HAP-1 (cell line): ENCODE measurements around the gene SSBP2.
"Not testable (repeated sequence)": the region's sequence is repeated elsewhere in the genome, so short reads cannot be mapped to it uniquely, and the experiment has no call there.

Source experiments
- DNase-seq, 2 experiments: peaks; one replicate each; pipeline ENCODE4 v3.0.0-alpha.2; 2016 to 2020; ENCODE audit warnings: low spot score in 2 of 2
- H3K27me3 ChIP-seq: fragments of 250-450 bp; sonication (Bioruptor Pico); 2 replicates; pipeline ENCODE4 v1.5.1; 2020; ENCODE audit warnings: low read depth, mild to moderate bottlenecking, moderate library complexity
- H3K36me3 ChIP-seq: fragments of 250-450 bp; sonication (Bioruptor Pico); replicated peaks from 2 replicates; pipeline ENCODE4 v1.5.1; 2020; ENCODE audit warnings: mild to moderate bottlenecking
- H3K4me1 ChIP-seq: fragments of 250-450 bp; sonication (Bioruptor Pico); 2 replicates; pipeline ENCODE4 v1.5.1; 2020; ENCODE audit warnings: mild to moderate bottlenecking
- H3K4me3 ChIP-seq: fragments of 250-450 bp; sonication (Bioruptor Pico); 2 replicates; pipeline ENCODE4 v1.5.1; 2020; ENCODE audit warnings: mild to moderate bottlenecking, moderate library complexity
- H3K9me3 ChIP-seq: fragments of 250-450 bp; sonication (Bioruptor Pico); 2 replicates; pipeline ENCODE4 v1.5.1; 2020; ENCODE audit warnings: mild to moderate bottlenecking, moderate library complexity
- in situ Hi-C: fragments of 300-500 bp; cut with MboI; formaldehyde crosslinking; loops from 3 replicates; pipeline ENCODE4 v1.14.3; 2020; ENCODE audit warnings: low sequenced_read_pairs, inconsistent platforms, mixed read lengths

The SSBP2 gene

DNA sequence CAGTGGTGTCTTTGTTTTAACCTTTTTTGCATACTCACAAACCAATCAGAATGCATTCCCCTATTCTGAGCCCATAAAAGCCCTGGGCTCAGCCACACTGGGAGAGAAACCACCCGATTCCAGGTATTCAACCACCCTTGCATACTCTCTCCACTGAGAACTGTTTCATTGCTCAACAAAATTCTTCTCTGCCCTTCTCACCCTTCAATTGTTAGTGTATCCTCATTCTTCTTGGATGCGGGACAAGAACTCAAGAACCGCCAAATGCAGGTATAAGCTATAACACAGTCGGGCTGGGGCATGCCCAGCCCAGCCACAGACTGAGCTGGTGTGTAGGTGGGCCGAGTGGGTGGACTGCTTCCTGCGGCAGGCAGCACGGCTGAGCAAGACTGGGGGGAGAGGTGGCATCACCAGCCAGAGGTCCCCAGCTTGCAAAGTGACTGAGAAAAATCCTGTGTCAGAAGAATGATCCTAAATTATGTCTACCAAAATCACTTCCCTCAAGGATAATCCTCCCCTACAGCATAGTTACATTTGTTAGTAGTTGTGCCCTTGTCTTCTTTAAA, 141.0 kb downstream of the SSBP2 start:
- no peaks in the 10 kb centered on the region for H3K9me3 ChIP-seq
- H3K27me3 ChIP-seq, result no peaks in the 10 kb centered on the region
- in situ Hi-C loops, result no loop called here
- no peak for DNase-seq
- no peak overlapping the region for H3K4me3 ChIP-seq
- H3K4me1 ChIP-seq, result no peaks in the 10 kb centered on the region; the same call in 1 of the 2 replicates
- H3K36me3 ChIP-seq, result no peaks in the 10 kb centered on the region

DNA sequence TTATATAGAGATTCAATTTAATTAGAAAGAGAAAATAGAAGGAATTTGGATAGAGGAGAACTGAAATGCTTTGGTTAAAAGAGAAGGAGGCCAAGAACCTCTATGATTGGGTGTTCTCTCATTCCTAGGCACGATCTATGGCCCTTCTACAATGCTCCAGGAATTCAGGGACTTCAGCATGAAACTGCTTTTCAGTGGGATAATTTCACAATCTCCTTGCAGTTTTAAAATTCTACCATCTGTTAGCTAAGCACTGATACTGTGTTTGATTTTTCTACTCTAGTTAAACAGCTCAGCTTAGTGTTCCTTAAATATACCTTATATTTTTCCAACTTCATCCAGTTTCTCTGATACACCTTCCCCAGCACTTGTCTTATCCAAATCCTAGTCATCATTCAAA, 141.9 kb downstream of the SSBP2 start:
- Histone ChIP-seq H3K36me3 (no peaks in the 10 kb centered on the region), H3K4me1 (peaks cover 2% of the 10 kb centered on the region; the same call in 1 of the 2 replicates), H3K4me3 (no peak overlapping the region), H3K9me3 (no peaks in the 10 kb centered on the region), H3K27me3 (no peaks in the 10 kb centered on the region)
- in situ Hi-C loops, result no loop called here
- no peak for DNase-seq

DNA sequence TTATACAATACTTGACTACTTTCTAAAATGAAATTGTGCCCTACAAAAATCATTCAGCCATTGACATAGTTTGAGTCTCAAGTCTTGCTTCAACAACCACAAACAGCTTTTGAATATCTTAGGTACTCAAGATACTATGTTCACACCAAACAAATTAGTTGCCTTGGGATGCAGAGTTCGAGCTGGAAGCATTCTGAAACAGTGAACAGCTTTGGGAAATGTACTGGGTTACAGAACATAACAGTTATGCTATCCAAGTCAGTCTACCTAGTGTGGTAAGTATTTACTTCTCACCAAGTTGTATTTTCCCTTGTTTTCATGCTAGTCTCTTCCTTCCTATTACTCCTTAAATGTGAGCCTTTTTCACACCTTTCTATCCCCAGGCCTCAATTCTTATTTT, 143.2 kb downstream of the SSBP2 start:
- Histone ChIP-seq H3K4me1 (peaks cover 2% of the 10 kb centered on the region; the same call in 1 of the 2 replicates), H3K4me3 (no peak overlapping the region), H3K9me3 (no peaks in the 10 kb centered on the region), H3K36me3 (no peaks in the 10 kb centered on the region), H3K27me3 (no peaks in the 10 kb centered on the region)
- no peak for DNase-seq
- in situ Hi-C loops, result no loop called here

DNA sequence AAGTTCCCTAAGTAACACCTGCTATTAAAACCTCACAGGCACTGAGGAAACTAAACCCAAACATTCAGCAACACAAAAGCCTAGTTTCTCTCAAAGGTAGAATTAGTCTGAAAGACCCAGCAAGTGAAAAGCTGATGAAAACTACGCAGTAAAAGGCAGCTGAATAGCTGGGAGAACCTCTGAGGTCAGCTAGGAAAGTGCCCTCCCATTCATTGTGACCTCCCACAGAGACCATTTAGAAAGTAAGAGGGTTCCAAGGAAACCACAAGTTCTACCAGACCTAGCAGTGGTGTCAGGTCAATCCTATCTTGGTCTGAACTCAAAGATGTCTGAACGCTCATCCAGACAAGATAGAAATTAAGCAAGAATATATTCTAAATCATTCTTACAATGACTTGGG, 144.7 kb downstream of the SSBP2 start:
- Histone ChIP-seq H3K36me3 (no peaks in the 10 kb centered on the region), H3K4me1 (peaks cover 2% of the 10 kb centered on the region; the same call in 1 of the 2 replicates), H3K27me3 (no peaks in the 10 kb centered on the region), H3K4me3 (no peak overlapping the region), H3K9me3 (no peaks in the 10 kb centered on the region)
- in situ Hi-C loops, result no loop called here
- DNase-seq, result no peak

DNA sequence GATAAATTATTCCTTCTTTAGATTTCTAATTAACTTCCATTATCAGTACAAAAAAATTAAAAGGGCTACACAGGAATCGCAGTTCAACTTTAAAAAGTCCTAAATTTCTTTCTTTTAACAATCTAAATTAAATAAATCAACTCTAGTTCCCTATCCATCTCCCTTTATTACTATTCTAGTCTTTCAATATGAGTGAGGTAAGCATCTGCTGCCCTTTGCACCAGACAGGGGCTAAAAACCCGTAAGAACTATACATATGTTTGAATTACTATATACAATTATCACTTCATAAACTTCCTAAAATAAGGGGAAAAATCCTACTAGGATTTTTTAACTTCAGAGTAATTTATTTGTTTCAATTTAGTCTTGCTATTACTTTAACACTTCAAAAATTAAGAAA, 145.6 kb downstream of the SSBP2 start:
- Histone ChIP-seq H3K4me3 (no peak overlapping the region), H3K27me3 (no peaks in the 10 kb centered on the region), H3K4me1 (peaks cover 2% of the 10 kb centered on the region; the same call in 1 of the 2 replicates), H3K9me3 (no peaks in the 10 kb centered on the region), H3K36me3 (no peaks in the 10 kb centered on the region)
- DNase-seq, result no peak
- in situ Hi-C loops, result no loop called here

DNA sequence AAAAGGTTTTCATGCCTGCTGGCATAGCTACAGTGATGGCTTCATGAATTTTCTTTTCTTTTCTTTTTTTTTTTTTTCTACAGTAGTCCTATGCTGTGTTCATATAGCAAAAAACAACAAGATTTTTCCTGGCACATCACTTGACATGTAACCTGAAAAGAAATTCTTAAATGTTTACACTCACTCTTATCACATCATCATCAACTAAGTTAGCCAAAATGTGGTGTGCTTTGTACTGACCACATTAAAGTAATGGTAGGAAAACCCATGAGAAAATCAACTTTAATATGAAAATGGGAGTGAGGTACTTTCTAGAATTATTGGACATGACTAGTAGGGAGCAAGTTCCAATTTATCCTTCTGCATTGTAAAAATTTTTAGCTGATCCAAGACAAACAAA, 146.7 kb downstream of the SSBP2 start:
- Histone ChIP-seq H3K36me3 (no peaks in the 10 kb centered on the region), H3K4me1 (peaks cover 2% of the 10 kb centered on the region; the same call in 1 of the 2 replicates), H3K9me3 (no peaks in the 10 kb centered on the region), H3K4me3 (no peak overlapping the region), H3K27me3 (no peaks in the 10 kb centered on the region)
- in situ Hi-C loops, result no loop called here
- no peak for DNase-seq

DNA sequence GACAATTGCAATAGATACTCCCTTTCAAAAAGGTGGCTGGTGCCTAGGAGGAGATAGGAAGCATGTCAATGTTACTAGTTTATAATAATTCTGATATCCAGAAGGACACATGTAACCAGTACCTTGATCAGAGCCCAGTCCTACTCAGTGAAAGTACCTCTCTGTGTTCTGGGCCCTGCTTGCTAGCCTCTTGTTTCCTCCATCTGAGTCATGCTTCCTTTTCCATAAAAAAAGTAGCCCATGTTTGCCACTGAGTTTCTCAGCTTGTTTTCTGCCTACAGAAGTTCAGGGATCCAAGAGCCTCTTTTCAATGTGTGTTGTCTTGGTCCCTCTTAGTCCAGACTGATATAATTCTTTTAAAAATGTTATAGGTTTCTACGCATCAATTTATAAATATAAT, 149.0 kb downstream of the SSBP2 start:
- in situ Hi-C loops, result no loop called here
- no peak for DNase-seq
- Histone ChIP-seq H3K9me3 (no peaks in the 10 kb centered on the region), H3K27me3 (no peaks in the 10 kb centered on the region), H3K36me3 (no peaks in the 10 kb centered on the region), H3K4me1 (peaks cover 2% of the 10 kb centered on the region; the same call in 1 of the 2 replicates), H3K4me3 (no peak overlapping the region)

DNA sequence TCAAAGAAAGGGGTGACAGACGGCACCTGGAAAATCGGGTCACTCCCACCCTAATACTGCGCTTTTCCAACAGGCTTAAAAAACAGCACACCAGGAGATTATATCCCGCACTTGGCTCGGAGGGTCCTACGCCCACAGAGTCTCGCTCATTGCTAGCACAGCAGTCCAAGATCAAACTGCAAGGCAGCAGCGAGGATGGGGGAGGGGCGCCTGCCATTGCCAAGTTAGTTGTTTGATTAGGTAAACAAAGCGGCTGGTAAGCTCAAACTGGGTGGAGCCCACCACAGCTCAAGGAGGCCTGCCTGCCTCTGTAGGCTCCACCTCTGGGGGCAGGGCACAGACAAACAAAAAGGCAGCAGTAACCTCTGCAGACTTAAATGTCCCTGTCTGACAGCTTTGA, 158.8 kb downstream of the SSBP2 start:
- H3K9me3 ChIP-seq, in situ Hi-C loops, H3K4me1 ChIP-seq, H3K27me3 ChIP-seq, DNase-seq, H3K4me3 ChIP-seq, H3K36me3 ChIP-seq: not testable (repeated sequence)

DNA sequence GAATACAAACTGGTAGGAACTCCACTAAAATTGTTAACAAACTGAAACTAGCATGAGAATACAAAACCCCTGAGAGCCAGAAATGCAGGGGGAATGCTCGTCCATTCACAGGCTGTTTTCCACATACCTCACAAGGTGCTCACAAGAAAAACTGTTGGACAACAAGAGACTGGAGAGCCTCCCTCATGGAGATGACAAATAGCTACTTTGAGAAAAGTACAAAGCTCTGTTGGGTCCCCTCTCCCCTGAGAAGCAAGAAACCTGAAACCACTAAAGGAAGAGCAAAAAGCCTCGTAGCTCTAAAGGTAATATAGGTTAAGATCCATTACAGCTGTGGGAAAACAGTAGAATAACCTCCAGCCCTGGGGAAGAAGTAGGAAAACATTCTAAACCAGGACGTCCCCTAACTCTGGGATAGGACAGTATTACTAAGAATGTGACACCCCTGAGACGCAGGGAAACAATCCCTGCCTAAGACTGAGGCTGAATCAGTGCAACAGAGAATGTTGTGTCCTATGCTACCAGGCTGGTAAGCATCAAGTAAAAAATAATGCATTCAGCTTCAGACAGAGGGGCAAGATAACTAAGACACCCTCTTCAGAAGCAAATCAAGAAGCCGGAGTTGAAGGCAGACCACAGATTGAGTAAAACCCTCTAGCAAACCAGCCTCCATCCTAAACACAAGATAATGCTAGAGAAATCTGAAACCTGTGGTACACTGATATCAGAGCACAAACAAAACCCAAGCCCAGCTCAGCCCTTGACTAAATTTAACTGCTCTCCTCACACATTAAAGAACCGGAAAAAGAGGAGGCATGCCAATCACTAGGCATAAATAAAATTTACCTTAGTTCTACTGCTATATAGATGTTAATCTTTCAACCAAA, 160.2 kb downstream of the SSBP2 start:
- no peaks in the 10 kb centered on the region for H3K4me1 ChIP-seq
- H3K9me3 ChIP-seq, result no peaks in the 10 kb centered on the region
- no peaks in the 10 kb centered on the region for H3K36me3 ChIP-seq
- in situ Hi-C loops, result no loop called here
- DNase-seq, result no peak
- H3K27me3 ChIP-seq, result no peaks in the 10 kb centered on the region
- H3K4me3 ChIP-seq, result no peak overlapping the region

DNA sequence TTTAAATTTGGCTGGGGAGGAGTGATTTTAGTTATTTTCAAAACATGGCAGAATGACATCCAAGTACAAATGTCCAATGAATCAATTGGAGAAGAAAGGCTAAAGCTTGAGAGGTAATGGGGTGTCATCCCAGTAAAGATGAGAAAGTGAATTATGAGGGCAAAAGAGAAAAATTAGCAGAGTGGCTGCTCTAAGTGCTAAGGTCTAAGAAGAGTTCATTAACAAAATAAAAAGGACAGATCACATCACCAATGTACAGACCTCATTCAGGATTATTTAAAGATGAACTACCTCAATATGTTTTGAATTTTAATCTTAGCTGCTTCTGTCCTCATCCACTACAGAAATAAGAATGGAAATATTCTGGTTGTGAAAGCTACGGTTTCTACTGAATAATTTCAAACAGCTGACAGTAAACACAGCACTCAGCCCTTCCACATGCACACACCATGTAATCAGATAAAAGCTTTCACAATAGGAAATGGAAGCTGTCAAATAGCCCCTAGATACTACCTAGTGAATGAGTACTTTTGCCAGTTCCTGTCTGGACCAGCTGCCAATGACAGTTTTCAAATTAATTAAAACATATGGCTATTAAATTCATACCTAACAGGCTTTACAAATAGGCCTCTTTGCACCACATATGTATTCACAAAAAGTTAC, 171.5 kb downstream of the SSBP2 start:
- no peaks in the 10 kb centered on the region for H3K9me3 ChIP-seq
- no peaks in the 10 kb centered on the region for H3K36me3 ChIP-seq
- no peaks in the 10 kb centered on the region for H3K27me3 ChIP-seq
- in situ Hi-C loops, result no loop called here
- DNase-seq, result no peak
- H3K4me3 ChIP-seq, result no peak overlapping the region
- H3K4me1 ChIP-seq, result peaks cover 7% of the 10 kb centered on the region

DNA sequence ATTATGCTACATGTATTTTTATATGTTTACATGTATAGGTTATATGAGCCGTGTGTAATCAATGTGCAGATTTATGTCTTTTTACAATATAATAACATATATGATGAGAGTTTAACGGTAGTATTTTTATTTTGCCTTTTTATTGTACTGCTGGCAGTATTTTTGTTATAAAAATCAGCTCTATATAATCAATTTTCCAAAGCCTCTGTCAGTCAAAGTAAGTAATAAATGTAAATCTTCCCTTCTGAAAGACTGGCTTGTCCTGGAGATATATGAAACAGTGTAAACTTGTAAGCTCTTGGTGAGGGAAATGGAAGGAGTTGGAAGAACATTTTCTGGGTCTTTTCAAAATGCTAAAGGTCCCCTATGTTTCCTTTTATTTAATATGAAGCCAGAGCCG, 173.8 kb downstream of the SSBP2 start:
- Histone ChIP-seq H3K36me3 (no peaks in the 10 kb centered on the region), H3K4me1 (peaks cover 21% of the 10 kb centered on the region), H3K9me3 (no peaks in the 10 kb centered on the region), H3K27me3 (no peaks in the 10 kb centered on the region), H3K4me3 (no peak overlapping the region)
- no peak for DNase-seq
- in situ Hi-C loops, result no loop called here

DNA sequence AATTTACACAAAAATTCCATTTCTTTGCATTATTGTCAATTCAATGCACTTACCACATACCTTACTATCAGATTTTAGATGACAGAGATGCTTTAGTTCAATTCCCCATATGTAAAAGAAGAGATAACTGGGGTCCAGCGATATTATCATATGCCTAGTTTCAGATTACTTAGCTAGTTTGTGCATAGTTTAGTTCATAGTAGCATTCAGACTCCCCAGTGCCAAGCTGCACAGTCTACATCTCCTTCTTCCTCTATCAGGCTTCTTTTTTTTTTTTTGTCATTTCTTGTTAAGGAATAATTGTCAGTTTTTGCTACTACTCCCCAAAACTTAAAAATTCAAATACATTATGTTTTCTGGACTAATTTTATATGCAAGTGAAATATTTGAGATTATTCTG, 175.0 kb downstream of the SSBP2 start:
- H3K27me3 ChIP-seq, result no peaks in the 10 kb centered on the region
- no peak for DNase-seq
- in situ Hi-C loops, result no loop called here
- H3K36me3 ChIP-seq, result no peaks in the 10 kb centered on the region
- peaks cover 14% of the 10 kb centered on the region for H3K4me1 ChIP-seq
- no peak overlapping the region for H3K4me3 ChIP-seq
- no peaks in the 10 kb centered on the region for H3K9me3 ChIP-seq

DNA sequence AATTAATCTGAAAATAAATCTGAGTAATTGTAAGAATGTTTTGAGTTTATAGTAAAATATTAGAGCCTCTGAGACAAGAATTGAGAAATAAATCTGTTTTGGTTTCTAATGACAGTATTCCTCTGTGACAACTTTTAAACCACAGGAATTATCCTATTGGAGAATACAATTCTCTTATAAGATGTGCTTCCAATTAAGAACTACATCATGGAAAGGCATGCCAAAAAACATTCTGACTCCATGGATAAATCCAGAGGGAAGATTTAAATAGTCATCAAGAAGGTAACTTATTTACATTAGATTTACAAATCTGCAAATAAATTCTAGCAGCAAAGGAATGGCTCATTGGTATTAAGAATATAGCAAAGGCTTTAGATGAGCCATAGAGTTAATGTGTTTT, 178.7 kb downstream of the SSBP2 start:
- in situ Hi-C loops, result no loop called here
- DNase-seq, result no peak
- H3K4me1 ChIP-seq, result peaks cover 14% of the 10 kb centered on the region
- no peaks in the 10 kb centered on the region for H3K36me3 ChIP-seq
- H3K4me3 ChIP-seq, result no peak overlapping the region
- H3K27me3 ChIP-seq, result no peaks in the 10 kb centered on the region
- no peaks in the 10 kb centered on the region for H3K9me3 ChIP-seq

DNA sequence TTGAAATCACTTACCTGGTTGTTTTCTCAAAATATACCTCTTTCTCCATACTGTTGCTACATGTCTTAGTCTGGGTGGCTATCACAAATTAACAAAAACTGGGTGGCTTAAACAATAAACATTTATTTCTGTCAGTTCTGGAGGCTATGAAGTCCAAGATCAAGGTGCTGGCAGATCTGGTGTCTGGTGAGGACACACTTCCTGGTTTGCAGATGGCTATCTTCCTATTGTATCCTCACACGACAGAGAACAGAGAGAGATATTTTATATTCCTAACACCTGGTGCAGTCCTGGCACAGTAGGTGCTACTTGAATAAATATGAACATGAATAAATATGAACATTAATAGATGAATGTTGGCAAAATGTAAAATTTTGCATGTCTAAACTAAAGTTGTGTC, 192.7 kb downstream of the SSBP2 start:
- in situ Hi-C loops, result no loop called here
- Histone ChIP-seq H3K27me3 (no peaks in the 10 kb centered on the region), H3K36me3 (no peaks in the 10 kb centered on the region), H3K9me3 (no peaks in the 10 kb centered on the region), H3K4me1 (no peaks in the 10 kb centered on the region), H3K4me3 (no peak overlapping the region)
- DNase-seq, result no peak
